ENCODE measurements around the gene COMMD2. TPM values are rescaled to one million over a fixed set of nuclear protein-coding genes. Genes with fewer than 3 reads are reported as not detected.
A peak's percentile ranks its signal among the peaks of the same experiment; 100 is the strongest.

The COMMD2 gene
- total RNA-seq, 3 donors from 2014 or later = 26.2 to 38.8 (median 26.4) TPM

DNA sequence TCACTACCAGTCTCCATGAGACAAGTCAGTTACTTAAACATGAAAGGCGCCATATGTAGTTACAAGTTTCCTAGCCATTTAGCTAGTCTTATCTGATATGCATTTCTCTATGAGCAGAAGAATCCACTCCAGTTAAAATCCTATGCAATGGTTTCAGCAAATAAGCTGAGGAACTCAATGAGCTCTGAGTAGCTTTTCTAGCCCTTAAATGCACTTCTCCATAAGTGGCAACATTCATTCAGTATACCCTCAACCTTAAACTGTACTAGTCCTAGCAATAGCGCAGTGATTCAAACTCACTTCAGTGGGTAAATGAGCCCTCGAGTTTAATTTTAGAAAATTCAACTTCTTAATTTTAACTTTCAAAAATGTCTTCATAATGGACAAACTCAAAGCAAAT lies 7.7 kb downstream of the COMMD2 start:
- no peak overlapping the region for H3K27ac ChIP-seq
- TF ChIP-seq POLR2A (IDR thresholded peaks at IDR 0.05) (no peak), POLR2AphosphoS5 (IDR thresholded peaks at IDR 0.05) (no peak)
- TF ChIP-seq, protein P1, sequence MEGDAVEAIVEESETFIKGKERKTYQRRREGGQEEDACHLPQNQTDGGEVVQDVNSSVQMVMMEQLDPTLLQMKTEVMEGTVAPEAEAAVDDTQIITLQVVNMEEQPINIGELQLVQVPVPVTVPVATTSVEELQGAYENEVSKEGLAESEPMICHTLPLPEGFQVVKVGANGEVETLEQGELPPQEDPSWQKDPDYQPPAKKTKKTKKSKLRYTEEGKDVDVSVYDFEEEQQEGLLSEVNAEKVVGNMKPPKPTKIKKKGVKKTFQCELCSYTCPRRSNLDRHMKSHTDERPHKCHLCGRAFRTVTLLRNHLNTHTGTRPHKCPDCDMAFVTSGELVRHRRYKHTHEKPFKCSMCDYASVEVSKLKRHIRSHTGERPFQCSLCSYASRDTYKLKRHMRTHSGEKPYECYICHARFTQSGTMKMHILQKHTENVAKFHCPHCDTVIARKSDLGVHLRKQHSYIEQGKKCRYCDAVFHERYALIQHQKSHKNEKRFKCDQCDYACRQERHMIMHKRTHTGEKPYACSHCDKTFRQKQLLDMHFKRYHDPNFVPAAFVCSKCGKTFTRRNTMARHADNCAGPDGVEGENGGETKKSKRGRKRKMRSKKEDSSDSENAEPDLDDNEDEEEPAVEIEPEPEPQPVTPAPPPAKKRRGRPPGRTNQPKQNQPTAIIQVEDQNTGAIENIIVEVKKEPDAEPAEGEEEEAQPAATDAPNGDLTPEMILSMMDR (IDR thresholded peaks at IDR 0.05) = no peak
- no peak overlapping the region for H3K4me3 ChIP-seq
- H3K4me1 ChIP-seq = no peaks in the 10 kb centered on the region
- H3K36me3 ChIP-seq = no peaks in the 10 kb centered on the region
- no peaks in the 10 kb centered on the region for H3K27me3 ChIP-seq
- no peaks in the 10 kb centered on the region for H3K9me3 ChIP-seq
- intact Hi-C loops (cut with DNase I; ENCODE audit: low total_unique reads) = no loop called here
- DNase-seq (ENCODE audit: low spot score in 2 of 2) = no peak

DNA sequence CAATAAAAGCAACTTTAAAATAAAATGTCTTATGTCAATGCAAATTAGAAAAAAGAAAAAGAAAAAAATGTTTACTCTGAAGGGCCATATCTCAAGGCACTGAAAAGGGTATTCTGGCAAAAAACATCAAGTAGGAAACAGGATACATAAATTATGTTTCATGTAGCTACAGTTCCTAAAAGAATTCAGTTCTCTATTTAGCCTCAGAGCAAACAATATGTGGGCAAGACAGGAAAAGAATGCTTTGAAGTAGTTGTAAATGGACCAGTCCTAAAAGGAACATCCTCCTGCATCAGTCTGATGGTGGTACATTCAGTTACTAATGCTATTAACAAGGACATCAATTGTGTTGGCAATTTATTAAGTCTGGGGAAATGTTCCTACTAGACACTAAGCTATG lies 8.1 kb downstream of the COMMD2 start:
- Histone ChIP-seq H3K4me3 (no peak overlapping the region), H3K4me1 (no peaks in the 10 kb centered on the region), H3K27ac (no peak overlapping the region), H3K9me3 (no peaks in the 10 kb centered on the region), H3K36me3 (no peaks in the 10 kb centered on the region), H3K27me3 (no peaks in the 10 kb centered on the region)
- TF ChIP-seq, protein P1 (IDR thresholded peaks at IDR 0.05) = no peak
- no peak for TF ChIP-seq POLR2AphosphoS5 (IDR thresholded peaks at IDR 0.05)
- no peak for TF ChIP-seq POLR2A (IDR thresholded peaks at IDR 0.05)
- DNase-seq (ENCODE audit: low spot score in 2 of 2) = no peak
- intact Hi-C loops (cut with DNase I; ENCODE audit: low total_unique reads) = no loop called here

DNA sequence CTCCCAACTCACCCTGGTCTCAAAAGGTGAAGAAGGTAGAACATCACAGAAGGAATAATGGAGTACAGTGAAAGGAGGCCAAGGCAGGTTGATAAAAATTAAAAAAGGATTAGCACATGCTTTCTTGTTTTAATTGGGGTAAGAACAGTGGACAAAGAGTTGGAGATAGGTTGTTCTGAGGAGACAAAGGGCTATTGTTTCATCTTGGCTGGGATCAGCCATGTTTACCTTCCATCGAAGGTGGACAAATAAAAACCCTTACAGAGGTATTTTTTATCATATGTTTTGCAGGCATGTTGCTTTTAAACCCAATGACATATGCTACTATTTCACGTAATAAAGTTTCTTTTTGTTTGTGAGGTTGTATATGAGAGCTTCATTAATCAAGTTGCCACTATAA lies 12.9 kb downstream of the COMMD2 start:
- peak overlapping the region in 1 of 2 donors; percentile 40 for H3K27ac ChIP-seq
- DNase-seq (ENCODE audit: low spot score in 2 of 2) = no peak
- no peaks in the 10 kb centered on the region for H3K36me3 ChIP-seq
- H3K9me3 ChIP-seq = no peaks in the 10 kb centered on the region
- no peaks in the 10 kb centered on the region for H3K4me1 ChIP-seq
- H3K4me3 ChIP-seq = no peak overlapping the region
- intact Hi-C loops (cut with DNase I; ENCODE audit: low total_unique reads) = no loop called here
- H3K27me3 ChIP-seq = no peaks in the 10 kb centered on the region
- no peak for TF ChIP-seq POLR2AphosphoS5 (IDR thresholded peaks at IDR 0.05)
- TF ChIP-seq POLR2A (IDR thresholded peaks at IDR 0.05) = no peak
- TF ChIP-seq, protein P1 (IDR thresholded peaks at IDR 0.05) = no peak

DNA sequence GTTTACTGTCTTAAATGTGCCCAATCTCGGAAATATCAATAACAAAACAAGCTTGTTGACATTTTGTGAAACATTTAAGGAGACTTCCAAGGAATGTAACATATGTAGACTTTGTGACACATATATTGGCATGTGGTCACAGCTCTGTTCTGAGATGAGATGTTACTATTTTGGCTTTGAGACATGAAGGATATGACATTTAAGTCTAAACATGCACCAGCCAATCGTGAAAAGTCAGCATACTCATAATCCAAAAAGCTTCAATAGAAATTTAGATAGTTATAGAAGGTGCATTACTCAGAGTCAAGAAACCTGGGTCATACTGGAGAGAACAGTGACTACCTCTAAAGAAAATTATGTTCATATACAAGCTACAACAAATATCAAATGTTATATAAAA lies 13.4 kb downstream of the COMMD2 start:
- no peaks in the 10 kb centered on the region for H3K36me3 ChIP-seq
- TF ChIP-seq POLR2A (IDR thresholded peaks at IDR 0.05) (no peak), POLR2AphosphoS5 (IDR thresholded peaks at IDR 0.05) (no peak)
- peak overlapping the region in 1 of 2 donors; percentile 40 for H3K27ac ChIP-seq
- intact Hi-C loops (cut with DNase I; ENCODE audit: low total_unique reads) = no loop called here
- H3K4me3 ChIP-seq = no peak overlapping the region
- H3K9me3 ChIP-seq = no peaks in the 10 kb centered on the region
- no peaks in the 10 kb centered on the region for H3K4me1 ChIP-seq
- no peaks in the 10 kb centered on the region for H3K27me3 ChIP-seq
- no peak for DNase-seq (ENCODE audit: low spot score in 2 of 2)

DNA sequence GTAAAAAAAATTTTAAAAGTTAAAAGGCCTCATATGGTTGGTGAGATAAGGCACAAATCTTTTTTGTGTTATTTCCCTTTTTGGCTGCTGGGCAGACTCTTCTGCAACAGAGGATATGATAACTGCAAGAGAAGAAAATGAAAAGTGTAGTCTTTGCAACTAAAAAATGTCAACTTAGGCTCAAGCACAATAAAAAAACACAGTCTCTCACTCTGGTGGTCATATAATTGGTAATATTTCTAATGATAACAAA lies 15.4 kb downstream of the COMMD2 start:
- DNase-seq (ENCODE audit: low spot score in 2 of 2) = no peak
- no peaks in the 10 kb centered on the region for H3K27me3 ChIP-seq
- H3K4me1 ChIP-seq = no peaks in the 10 kb centered on the region
- no peaks in the 10 kb centered on the region for H3K36me3 ChIP-seq
- H3K9me3 ChIP-seq = no peaks in the 10 kb centered on the region
- intact Hi-C loops (cut with DNase I; ENCODE audit: low total_unique reads) = no loop called here
- H3K4me3 ChIP-seq = no peak overlapping the region
- peak overlapping the region; percentile 64 to 73 for H3K27ac ChIP-seq
- TF ChIP-seq POLR2A (IDR thresholded peaks at IDR 0.05) = no peak
- TF ChIP-seq, protein P1 (IDR thresholded peaks at IDR 0.05) = no peak
- TF ChIP-seq POLR2AphosphoS5 (IDR thresholded peaks at IDR 0.05) = no peak
